ENCODE data around the gene CCDC59. TPM values are rescaled to one million over a fixed set of nuclear protein-coding genes. Genes with fewer than 3 reads are reported as not detected.

The CCDC59 gene
- total RNA-seq, 2 donors from 2014 or later = 51.9 to 65.4 TPM

DNA sequence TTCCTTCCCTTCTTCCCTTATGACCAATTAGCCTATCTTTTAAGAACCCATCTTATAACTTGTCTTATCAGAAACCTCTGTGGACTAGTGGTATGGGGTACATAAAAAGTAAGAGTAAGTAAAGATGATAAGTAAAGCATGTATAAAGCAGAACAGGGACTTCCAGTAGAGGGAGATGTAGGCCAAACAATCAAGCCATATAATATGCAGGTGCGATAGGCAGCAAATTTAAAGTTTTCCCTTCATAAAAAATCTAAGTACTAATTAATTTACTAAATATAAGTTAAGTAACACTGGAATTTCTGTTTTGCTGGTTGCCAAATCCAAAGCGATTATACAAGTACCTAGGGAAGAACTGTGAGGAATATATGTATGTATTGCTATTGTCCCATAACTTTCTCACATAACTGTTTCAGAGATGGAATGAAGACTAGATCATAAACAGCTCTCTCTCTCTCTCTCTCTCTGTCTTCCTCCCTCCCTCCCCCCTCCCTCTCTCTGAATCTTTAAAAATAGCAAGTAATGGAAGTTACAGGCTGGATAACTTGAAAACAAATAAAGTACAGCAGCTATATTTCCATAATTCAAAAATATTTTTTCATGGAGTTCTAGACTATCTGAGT lies 25.9 kb upstream of the CCDC59 start:
- no peaks in the 10 kb centered on the region for H3K27me3 ChIP-seq (ENCODE audit: control insufficient read depth, insufficient read depth, low read length, poor library complexity, severe bottlenecking)
- TF ChIP-seq, protein P1, sequence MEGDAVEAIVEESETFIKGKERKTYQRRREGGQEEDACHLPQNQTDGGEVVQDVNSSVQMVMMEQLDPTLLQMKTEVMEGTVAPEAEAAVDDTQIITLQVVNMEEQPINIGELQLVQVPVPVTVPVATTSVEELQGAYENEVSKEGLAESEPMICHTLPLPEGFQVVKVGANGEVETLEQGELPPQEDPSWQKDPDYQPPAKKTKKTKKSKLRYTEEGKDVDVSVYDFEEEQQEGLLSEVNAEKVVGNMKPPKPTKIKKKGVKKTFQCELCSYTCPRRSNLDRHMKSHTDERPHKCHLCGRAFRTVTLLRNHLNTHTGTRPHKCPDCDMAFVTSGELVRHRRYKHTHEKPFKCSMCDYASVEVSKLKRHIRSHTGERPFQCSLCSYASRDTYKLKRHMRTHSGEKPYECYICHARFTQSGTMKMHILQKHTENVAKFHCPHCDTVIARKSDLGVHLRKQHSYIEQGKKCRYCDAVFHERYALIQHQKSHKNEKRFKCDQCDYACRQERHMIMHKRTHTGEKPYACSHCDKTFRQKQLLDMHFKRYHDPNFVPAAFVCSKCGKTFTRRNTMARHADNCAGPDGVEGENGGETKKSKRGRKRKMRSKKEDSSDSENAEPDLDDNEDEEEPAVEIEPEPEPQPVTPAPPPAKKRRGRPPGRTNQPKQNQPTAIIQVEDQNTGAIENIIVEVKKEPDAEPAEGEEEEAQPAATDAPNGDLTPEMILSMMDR (conservative IDR thresholded peaks at IDR 0.05) = peak; percentile 77
- no peaks in the 10 kb centered on the region for H3K9me3 ChIP-seq (ENCODE audit: control insufficient read depth, low read length)
- Mint-ChIP-seq H3K4me1 (no peaks in the 10 kb centered on the region), H3K36me3 (ENCODE audit: low read depth) (peaks cover 7% of the 10 kb centered on the region), H3K27ac (no peak overlapping the region), H3K4me3 (no peak overlapping the region), H3K27me3 (ENCODE audit: insufficient read depth) (no peaks in the 10 kb centered on the region), H3K9me3 (no peaks in the 10 kb centered on the region)
- no peaks in the 10 kb centered on the region for H3K4me1 ChIP-seq (ENCODE audit: control insufficient read depth, insufficient read depth, low read length)
- no peak for DNase-seq
- H3K4me3 ChIP-seq (ENCODE audit: low read length) = no peak overlapping the region
- no peak overlapping the region for H3K9ac ChIP-seq (ENCODE audit: extremely low read depth, low read length, poor library complexity, severe bottlenecking)
- H3K36me3 ChIP-seq (ENCODE audit: control insufficient read depth, insufficient read depth, low read length) = no peaks in the 10 kb centered on the region
- WGBS, 2 experiments (ENCODE audit: insufficient coverage in 1 of 2, insufficient read length in 1 of 2) = no CpG with 5 or more reads among the region's 2 CpGs
- no peak overlapping the region for H3K27ac ChIP-seq (ENCODE audit: low read depth, low read length)

DNA sequence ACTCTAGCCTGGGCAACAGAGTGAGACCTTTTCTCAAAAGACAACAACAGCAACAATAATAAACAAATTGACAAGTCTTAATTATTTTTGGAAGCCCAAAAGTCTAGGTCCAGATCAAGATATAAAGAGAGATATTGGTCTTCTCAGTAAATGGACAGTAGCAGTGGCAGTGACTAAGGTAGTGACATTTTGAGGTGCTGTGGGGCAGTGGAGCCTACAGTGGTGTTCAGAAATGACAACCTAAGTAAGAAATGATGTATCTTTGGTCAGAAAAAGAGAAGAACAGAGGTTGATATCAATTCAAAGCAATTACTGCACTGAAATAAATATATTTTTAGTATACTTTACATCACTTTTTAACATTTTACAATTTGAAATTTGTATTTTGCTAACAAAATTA lies 20.8 kb upstream of the CCDC59 start:
- H3K4me1 ChIP-seq (ENCODE audit: control insufficient read depth, insufficient read depth, low read length) = no peaks in the 10 kb centered on the region
- no peak overlapping the region for H3K9ac ChIP-seq (ENCODE audit: extremely low read depth, low read length, poor library complexity, severe bottlenecking)
- H3K36me3 ChIP-seq (ENCODE audit: control insufficient read depth, insufficient read depth, low read length) = peaks cover 3% of the 10 kb centered on the region
- Mint-ChIP-seq H3K36me3 (ENCODE audit: low read depth) (peaks cover 21% of the 10 kb centered on the region), H3K27me3 (ENCODE audit: insufficient read depth) (no peaks in the 10 kb centered on the region), H3K4me3 (no peak overlapping the region), H3K4me1 (peaks cover 4% of the 10 kb centered on the region), H3K27ac (no peak overlapping the region), H3K9me3 (peaks cover 18% of the 10 kb centered on the region)
- H3K27me3 ChIP-seq (ENCODE audit: control insufficient read depth, insufficient read depth, low read length, poor library complexity, severe bottlenecking) = no peaks in the 10 kb centered on the region
- TF ChIP-seq, protein P1 (conservative IDR thresholded peaks at IDR 0.05) = no peak
- H3K4me3 ChIP-seq (ENCODE audit: low read length) = no peak overlapping the region
- no peak for DNase-seq
- H3K27ac ChIP-seq (ENCODE audit: low read depth, low read length) = no peak overlapping the region
- peaks cover 19% of the 10 kb centered on the region for H3K9me3 ChIP-seq (ENCODE audit: control insufficient read depth, low read length)

DNA sequence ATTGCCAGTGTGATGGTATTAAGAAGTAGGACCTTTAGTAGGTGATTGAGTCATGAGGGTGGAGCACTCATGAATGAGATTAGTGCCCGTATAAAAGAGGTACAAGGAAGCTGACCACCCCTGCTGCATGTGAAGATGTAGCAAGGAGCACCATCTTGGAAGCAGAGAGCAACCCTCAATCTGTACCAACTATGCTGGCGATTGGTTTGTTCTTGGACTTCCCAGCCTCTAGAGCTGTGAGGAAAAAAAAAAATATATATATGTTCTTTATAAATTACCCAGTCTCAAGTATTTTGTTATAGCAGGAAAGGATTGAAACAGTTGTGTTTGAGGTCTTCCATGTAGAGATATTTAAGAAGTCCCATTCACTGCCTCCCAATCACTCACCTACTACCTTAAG lies 17.0 kb upstream of the CCDC59 start:
- H3K27me3 Mint-ChIP-seq (ENCODE audit: insufficient read depth) = no peaks in the 10 kb centered on the region
- H3K9me3 Mint-ChIP-seq = peaks cover 30% of the 10 kb centered on the region
- H3K9me3 ChIP-seq (ENCODE audit: control insufficient read depth, low read length) = peaks cover 24% of the 10 kb centered on the region
- no peaks in the 10 kb centered on the region for H3K4me1 ChIP-seq (ENCODE audit: control insufficient read depth, insufficient read depth, low read length)
- no peak overlapping the region for H3K27ac Mint-ChIP-seq
- no peak overlapping the region for H3K9ac ChIP-seq (ENCODE audit: extremely low read depth, low read length, poor library complexity, severe bottlenecking)
- TF ChIP-seq, protein P1 (conservative IDR thresholded peaks at IDR 0.05) = no peak
- peaks cover 8% of the 10 kb centered on the region for H3K4me1 Mint-ChIP-seq
- no peaks in the 10 kb centered on the region for H3K27me3 ChIP-seq (ENCODE audit: control insufficient read depth, insufficient read depth, low read length, poor library complexity, severe bottlenecking)
- H3K36me3 Mint-ChIP-seq (ENCODE audit: low read depth) = peaks cover 55% of the 10 kb centered on the region
- no peak overlapping the region for H3K27ac ChIP-seq (ENCODE audit: low read depth, low read length)
- 83 to 100% methylated on average over 1 to 2 of the region's 2 CpGs for WGBS, 2 experiments (ENCODE audit: insufficient coverage in 1 of 2, insufficient read length in 1 of 2)
- H3K4me3 ChIP-seq (ENCODE audit: low read length) = no peak overlapping the region
- no peak overlapping the region for H3K4me3 Mint-ChIP-seq
- peaks cover 3% of the 10 kb centered on the region for H3K36me3 ChIP-seq (ENCODE audit: control insufficient read depth, insufficient read depth, low read length)
- no peak for DNase-seq

Measured in endodermal cell (in vitro differentiated cells).